Measurements from ENCODE around the gene GPR87.

DNA sequence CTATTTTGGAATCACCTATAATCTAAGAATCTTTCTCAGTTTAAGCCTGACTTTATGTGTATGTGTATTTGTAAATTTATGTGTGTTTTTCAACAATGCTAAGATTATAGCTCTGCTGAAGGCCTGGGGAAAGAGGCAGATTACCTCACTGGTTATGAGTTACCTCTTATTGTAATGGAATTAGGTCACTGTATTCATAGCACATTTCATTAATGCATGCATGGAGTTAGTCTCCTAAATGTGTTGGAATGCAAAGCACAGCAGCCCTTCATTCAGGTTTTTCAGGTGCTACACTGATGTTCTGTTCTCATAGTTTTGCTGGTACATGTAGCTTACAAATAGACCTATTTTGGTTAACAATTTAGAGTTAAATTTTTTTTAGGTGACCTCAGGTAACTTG, 9.5 kb downstream of the GPR87 start:
- TF ChIP-seq, protein P1, sequence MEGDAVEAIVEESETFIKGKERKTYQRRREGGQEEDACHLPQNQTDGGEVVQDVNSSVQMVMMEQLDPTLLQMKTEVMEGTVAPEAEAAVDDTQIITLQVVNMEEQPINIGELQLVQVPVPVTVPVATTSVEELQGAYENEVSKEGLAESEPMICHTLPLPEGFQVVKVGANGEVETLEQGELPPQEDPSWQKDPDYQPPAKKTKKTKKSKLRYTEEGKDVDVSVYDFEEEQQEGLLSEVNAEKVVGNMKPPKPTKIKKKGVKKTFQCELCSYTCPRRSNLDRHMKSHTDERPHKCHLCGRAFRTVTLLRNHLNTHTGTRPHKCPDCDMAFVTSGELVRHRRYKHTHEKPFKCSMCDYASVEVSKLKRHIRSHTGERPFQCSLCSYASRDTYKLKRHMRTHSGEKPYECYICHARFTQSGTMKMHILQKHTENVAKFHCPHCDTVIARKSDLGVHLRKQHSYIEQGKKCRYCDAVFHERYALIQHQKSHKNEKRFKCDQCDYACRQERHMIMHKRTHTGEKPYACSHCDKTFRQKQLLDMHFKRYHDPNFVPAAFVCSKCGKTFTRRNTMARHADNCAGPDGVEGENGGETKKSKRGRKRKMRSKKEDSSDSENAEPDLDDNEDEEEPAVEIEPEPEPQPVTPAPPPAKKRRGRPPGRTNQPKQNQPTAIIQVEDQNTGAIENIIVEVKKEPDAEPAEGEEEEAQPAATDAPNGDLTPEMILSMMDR (IDR thresholded peaks at IDR 0.05 in 2 of 3, conservative IDR thresholded peaks at IDR 0.05 in 1 of 3; ENCODE audit: borderline replicate concordance in 1 of 3, insufficient read depth in 1 of 3, low read depth in 2 of 3, low read length in 2 of 3), result no peak
- TF ChIP-seq POLR2A (IDR thresholded peaks at IDR 0.05; ENCODE audit: borderline replicate concordance, extremely low read depth, insufficient read depth, insufficient read length) (no peak), JUND (IDR thresholded peaks at IDR 0.05) (no peak), ATF3 (IDR thresholded peaks at IDR 0.05) (no peak), EZH2 (IDR thresholded peaks at IDR 0.05) (no peak), EZH2phosphoT487 (IDR thresholded peaks at IDR 0.05; ENCODE audit: borderline replicate concordance) (no peak), ZBTB33 (IDR thresholded peaks at IDR 0.05; ENCODE audit: extremely low read depth, insufficient replicate concordance, low read length) (no peak), POLR2AphosphoS5 (IDR thresholded peaks at IDR 0.05; ENCODE audit: low read depth, low read length) (no peak), SP1 (IDR thresholded peaks at IDR 0.05; ENCODE audit: low read depth) (no peak), MAX (IDR thresholded peaks at IDR 0.05) (no peak), SRF (IDR thresholded peaks at IDR 0.05; ENCODE audit: low read depth) (no peak)
- TF ChIP-seq, protein P2, sequence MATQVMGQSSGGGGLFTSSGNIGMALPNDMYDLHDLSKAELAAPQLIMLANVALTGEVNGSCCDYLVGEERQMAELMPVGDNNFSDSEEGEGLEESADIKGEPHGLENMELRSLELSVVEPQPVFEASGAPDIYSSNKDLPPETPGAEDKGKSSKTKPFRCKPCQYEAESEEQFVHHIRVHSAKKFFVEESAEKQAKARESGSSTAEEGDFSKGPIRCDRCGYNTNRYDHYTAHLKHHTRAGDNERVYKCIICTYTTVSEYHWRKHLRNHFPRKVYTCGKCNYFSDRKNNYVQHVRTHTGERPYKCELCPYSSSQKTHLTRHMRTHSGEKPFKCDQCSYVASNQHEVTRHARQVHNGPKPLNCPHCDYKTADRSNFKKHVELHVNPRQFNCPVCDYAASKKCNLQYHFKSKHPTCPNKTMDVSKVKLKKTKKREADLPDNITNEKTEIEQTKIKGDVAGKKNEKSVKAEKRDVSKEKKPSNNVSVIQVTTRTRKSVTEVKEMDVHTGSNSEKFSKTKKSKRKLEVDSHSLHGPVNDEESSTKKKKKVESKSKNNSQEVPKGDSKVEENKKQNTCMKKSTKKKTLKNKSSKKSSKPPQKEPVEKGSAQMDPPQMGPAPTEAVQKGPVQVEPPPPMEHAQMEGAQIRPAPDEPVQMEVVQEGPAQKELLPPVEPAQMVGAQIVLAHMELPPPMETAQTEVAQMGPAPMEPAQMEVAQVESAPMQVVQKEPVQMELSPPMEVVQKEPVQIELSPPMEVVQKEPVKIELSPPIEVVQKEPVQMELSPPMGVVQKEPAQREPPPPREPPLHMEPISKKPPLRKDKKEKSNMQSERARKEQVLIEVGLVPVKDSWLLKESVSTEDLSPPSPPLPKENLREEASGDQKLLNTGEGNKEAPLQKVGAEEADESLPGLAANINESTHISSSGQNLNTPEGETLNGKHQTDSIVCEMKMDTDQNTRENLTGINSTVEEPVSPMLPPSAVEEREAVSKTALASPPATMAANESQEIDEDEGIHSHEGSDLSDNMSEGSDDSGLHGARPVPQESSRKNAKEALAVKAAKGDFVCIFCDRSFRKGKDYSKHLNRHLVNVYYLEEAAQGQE (IDR thresholded peaks at IDR 0.05; ENCODE audit: low read depth), result no peak
